ENCODE measurements around the gene SLC22A5.

SLC22A5 gene

DNA sequence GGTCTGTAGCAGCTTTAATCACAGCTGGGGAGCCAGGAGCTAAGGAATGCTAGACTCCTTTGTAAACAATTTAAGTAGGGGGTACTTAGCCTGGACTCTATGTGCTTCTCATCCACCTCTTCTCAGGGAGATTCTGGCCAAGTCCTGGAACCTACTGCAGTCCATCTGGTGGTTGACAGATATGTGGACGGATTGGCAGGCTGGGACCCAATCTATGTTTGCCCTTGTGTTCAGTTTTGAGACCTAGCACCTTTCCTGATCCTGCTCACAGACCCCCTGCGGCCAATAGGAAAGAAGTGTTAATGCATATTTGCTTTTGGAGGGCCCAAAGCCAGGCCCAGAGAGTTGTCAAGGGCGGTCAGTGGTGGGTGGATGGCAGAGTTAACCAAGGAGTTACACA, 6.4 kb downstream of the SLC22A5 start:
- no peak overlapping the region for H3K27ac ChIP-seq (ENCODE audit: low read depth, low read length)
- no peaks in the 10 kb centered on the region for H3K36me3 ChIP-seq (ENCODE audit: control insufficient read depth, low read length)
- no peaks in the 10 kb centered on the region for H3K9me3 ChIP-seq (ENCODE audit: control insufficient read depth, insufficient read depth, low read length)
- H3K27me3 ChIP-seq (ENCODE audit: control insufficient read depth, low read length), result no peaks in the 10 kb centered on the region
- no peaks in the 10 kb centered on the region for H3K4me1 ChIP-seq (ENCODE audit: control insufficient read depth, low read length)
- H3K4me2 ChIP-seq (ENCODE audit: low read length), result no peak overlapping the region
- H3K79me2 ChIP-seq (ENCODE audit: control insufficient read depth, low read length), result no peaks in the 10 kb centered on the region
- H3K9me2 ChIP-seq (replicated peaks; ENCODE audit: control insufficient read depth, low read length), result no peaks in the 10 kb centered on the region
- no peak overlapping the region for H3K4me3 ChIP-seq (ENCODE audit: low read length)
- H3F3A ChIP-seq (ENCODE audit: control insufficient read depth, insufficient read depth), result peaks cover 2% of the 10 kb centered on the region; the same call in 1 of the 2 replicates
- H4K20me1 ChIP-seq (ENCODE audit: control insufficient read depth, insufficient read depth, low read depth, low read length), result no peaks in the 10 kb centered on the region
- no peak for TF ChIP-seq EZH2phosphoT487 (IDR thresholded peaks at IDR 0.05; ENCODE audit: borderline replicate concordance, low read length)
- TF ChIP-seq, protein P1, sequence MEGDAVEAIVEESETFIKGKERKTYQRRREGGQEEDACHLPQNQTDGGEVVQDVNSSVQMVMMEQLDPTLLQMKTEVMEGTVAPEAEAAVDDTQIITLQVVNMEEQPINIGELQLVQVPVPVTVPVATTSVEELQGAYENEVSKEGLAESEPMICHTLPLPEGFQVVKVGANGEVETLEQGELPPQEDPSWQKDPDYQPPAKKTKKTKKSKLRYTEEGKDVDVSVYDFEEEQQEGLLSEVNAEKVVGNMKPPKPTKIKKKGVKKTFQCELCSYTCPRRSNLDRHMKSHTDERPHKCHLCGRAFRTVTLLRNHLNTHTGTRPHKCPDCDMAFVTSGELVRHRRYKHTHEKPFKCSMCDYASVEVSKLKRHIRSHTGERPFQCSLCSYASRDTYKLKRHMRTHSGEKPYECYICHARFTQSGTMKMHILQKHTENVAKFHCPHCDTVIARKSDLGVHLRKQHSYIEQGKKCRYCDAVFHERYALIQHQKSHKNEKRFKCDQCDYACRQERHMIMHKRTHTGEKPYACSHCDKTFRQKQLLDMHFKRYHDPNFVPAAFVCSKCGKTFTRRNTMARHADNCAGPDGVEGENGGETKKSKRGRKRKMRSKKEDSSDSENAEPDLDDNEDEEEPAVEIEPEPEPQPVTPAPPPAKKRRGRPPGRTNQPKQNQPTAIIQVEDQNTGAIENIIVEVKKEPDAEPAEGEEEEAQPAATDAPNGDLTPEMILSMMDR (IDR thresholded peaks at IDR 0.05; ENCODE audit: low read depth, low read length, poor library complexity, severe bottlenecking), result no peak

DNA sequence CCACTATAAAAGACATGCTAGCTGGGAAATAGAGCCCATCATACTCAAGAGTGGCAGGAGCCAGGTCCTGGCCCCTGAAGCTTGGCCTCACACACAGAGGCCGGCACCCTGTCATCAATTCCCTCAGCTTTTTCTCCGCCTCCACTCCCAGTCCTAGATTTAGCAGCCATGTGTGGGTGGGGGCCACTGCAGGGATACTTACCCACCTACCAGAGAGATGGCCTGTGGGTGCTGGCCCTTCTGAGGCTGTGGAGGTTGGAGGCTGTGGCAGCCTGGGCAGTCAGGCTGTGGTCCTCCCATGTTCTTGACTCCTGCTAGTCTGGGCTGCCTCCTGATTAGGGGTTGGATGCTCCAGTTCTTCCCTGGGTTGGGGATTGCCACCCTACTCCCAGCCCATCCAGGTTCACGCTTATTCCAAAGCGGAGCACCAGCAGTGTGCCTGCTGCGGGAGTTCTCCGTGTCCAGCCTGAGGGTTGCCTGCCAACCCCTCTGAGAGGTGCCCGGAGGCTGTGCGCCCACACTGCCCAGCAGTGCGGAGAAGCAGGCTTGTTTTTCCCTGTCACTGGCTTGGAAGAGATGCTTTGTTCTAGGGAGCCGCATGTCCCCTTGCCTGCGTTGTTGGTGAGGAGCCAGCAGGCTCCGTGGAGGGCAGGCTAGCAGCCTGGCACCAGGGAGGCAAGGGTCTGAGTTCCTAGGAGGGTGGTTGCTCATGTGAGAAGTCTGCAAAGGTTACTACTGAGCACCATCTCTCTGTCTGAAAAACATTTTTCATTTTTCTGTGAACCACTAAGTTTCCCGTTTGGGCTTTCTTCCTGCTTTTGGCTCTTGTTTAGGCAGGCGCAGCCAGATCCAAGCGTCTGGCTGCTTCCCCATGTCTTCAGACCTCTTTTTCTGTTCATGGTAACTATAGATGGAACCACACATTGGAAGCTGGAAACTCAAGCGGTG, 7.5 kb downstream of the SLC22A5 start:
- no peaks in the 10 kb centered on the region for H3K27me3 ChIP-seq (ENCODE audit: control insufficient read depth, low read length)
- no peaks in the 10 kb centered on the region for H3K9me3 ChIP-seq (ENCODE audit: control insufficient read depth, insufficient read depth, low read length)
- no peaks in the 10 kb centered on the region for H3K9me2 ChIP-seq (replicated peaks; ENCODE audit: control insufficient read depth, low read length)
- H3K4me1 ChIP-seq (ENCODE audit: control insufficient read depth, low read length), result no peaks in the 10 kb centered on the region
- no peak overlapping the region for H3K4me3 ChIP-seq (ENCODE audit: low read length)
- peaks cover 2% of the 10 kb centered on the region; the same call in 1 of the 2 replicates for H3F3A ChIP-seq (ENCODE audit: control insufficient read depth, insufficient read depth)
- no peak for TF ChIP-seq EZH2phosphoT487 (IDR thresholded peaks at IDR 0.05; ENCODE audit: borderline replicate concordance, low read length)
- TF ChIP-seq, protein P1 (IDR thresholded peaks at IDR 0.05; ENCODE audit: low read depth, low read length, poor library complexity, severe bottlenecking), result no peak
- no peak overlapping the region for H3K4me2 ChIP-seq (ENCODE audit: low read length)
- H3K36me3 ChIP-seq (ENCODE audit: control insufficient read depth, low read length), result no peaks in the 10 kb centered on the region
- H4K20me1 ChIP-seq (ENCODE audit: control insufficient read depth, insufficient read depth, low read depth, low read length), result no peaks in the 10 kb centered on the region
- no peak overlapping the region for H3K27ac ChIP-seq (ENCODE audit: low read depth, low read length)
- no peaks in the 10 kb centered on the region for H3K79me2 ChIP-seq (ENCODE audit: control insufficient read depth, low read length)

DNA sequence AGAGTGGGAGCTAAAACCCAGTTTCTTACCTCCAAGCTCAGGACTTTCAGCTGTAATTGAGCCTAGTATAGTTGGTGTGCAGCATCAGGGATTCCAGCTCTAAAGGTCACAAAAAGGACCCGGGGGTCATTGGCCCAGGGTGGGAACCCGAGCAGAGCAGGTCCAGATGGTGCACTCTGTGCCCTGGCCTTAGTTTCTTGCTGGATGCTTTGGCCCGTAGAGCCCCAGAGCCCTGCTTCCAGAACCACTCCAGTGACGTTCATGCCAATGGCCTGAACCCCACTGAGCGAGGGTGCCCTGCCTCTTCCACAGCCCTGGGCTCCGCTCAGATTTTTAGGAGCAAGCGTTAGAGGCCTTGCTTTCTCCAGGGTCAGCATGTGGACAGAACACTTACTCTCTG, 8.2 kb downstream of the SLC22A5 start:
- H3K9me2 ChIP-seq (replicated peaks; ENCODE audit: control insufficient read depth, low read length), result no peaks in the 10 kb centered on the region
- H3K36me3 ChIP-seq (ENCODE audit: control insufficient read depth, low read length), result no peaks in the 10 kb centered on the region
- no peak for TF ChIP-seq EZH2phosphoT487 (IDR thresholded peaks at IDR 0.05; ENCODE audit: borderline replicate concordance, low read length)
- TF ChIP-seq, protein P1 (IDR thresholded peaks at IDR 0.05; ENCODE audit: low read depth, low read length, poor library complexity, severe bottlenecking), result no peak
- H3K27me3 ChIP-seq (ENCODE audit: control insufficient read depth, low read length), result no peaks in the 10 kb centered on the region
- H3F3A ChIP-seq (ENCODE audit: control insufficient read depth, insufficient read depth), result no peaks in the 10 kb centered on the region
- no peaks in the 10 kb centered on the region for H3K9me3 ChIP-seq (ENCODE audit: control insufficient read depth, insufficient read depth, low read length)
- no peak overlapping the region for H3K4me2 ChIP-seq (ENCODE audit: low read length)
- no peak overlapping the region for H3K27ac ChIP-seq (ENCODE audit: low read depth, low read length)
- H3K4me1 ChIP-seq (ENCODE audit: control insufficient read depth, low read length), result no peaks in the 10 kb centered on the region
- H3K79me2 ChIP-seq (ENCODE audit: control insufficient read depth, low read length), result no peaks in the 10 kb centered on the region
- H4K20me1 ChIP-seq (ENCODE audit: control insufficient read depth, insufficient read depth, low read depth, low read length), result no peaks in the 10 kb centered on the region
- H3K4me3 ChIP-seq (ENCODE audit: low read length), result no peak overlapping the region
